GOT3 (cell line): ENCODE data around the gene LYST.

Source experiments
- DNase-seq: peaks from one replicate; lab custom pipeline; 2025; ENCODE audit warnings: mixed read lengths; lab: John Stamatoyannopoulos, UW

The LYST gene

GRCh38 chr1:235885655-235886262 lies 19.1 kb upstream of the LYST start:
- no peak for DNase-seq

GRCh38 chr1:235883261-235883927 lies 16.7 kb upstream of the LYST start:
- DNase-seq = peak; percentile 79

- no peak for DNase-seq
Measured at GRCh38 chr1:235882816-235883215, 16.1 kb upstream of the LYST start.

GRCh38 chr1:235881930-235882700 lies 15.4 kb upstream of the LYST start:
- no peak for DNase-seq

GRCh38 chr1:235878082-235878811 lies 11.5 kb upstream of the LYST start:
- no peak for DNase-seq

- no peak for DNase-seq
Measured at GRCh38 chr1:235876402-235876841, 9.7 kb upstream of the LYST start.

- no peak for DNase-seq
Measured at GRCh38 chr1:235875036-235875597, 8.4 kb upstream of the LYST start.

- no peak for DNase-seq
Measured at GRCh38 chr1:235874261-235874660, 7.6 kb upstream of the LYST start.

- DNase-seq = no peak
Measured at GRCh38 chr1:235873571-235873970, 6.9 kb upstream of the LYST start.

- no peak for DNase-seq
Measured at GRCh38 chr1:235873045-235873444, 6.3 kb upstream of the LYST start.

GRCh38 chr1:235872270-235872669 lies 5.6 kb upstream of the LYST start:
- DNase-seq = no peak

- DNase-seq = no peak
Measured at GRCh38 chr1:235867903-235868469, 1.3 kb upstream of the LYST start.

- peak; percentile 77 for DNase-seq
Measured at GRCh38 chr1:235866913-235867845, 473 bp upstream of the LYST start.

- DNase-seq = no peak
Measured at GRCh38 chr1:235865565-235866204, 1.0 kb downstream of the LYST start.

- no peak for DNase-seq
Measured at GRCh38 chr1:235864931-235865525, 1.7 kb downstream of the LYST start.

- no peak for DNase-seq
Measured at GRCh38 chr1:235864469-235864868, 2.2 kb downstream of the LYST start.

GRCh38 chr1:235863699-235864093 lies 3.0 kb downstream of the LYST start:
- DNase-seq = no peak

- DNase-seq = no peak
Measured at GRCh38 chr1:235861857-235862256, 4.8 kb downstream of the LYST start.

- DNase-seq = no peak
Measured at GRCh38 chr1:235860829-235861228, 5.9 kb downstream of the LYST start.

GRCh38 chr1:235859789-235860188 lies 6.9 kb downstream of the LYST start:
- no peak for DNase-seq
